Prostate gland (tissue), 1 donor: Measurements from ENCODE around the gene GATB.

Experiments used
- POLR2A ChIP-seq: fragments of 450-650 bp; IDR thresholded peaks from one replicate; pipeline ENCODE4 v1.6.1; 2016; ENCODE audit warnings: antibody characterized with exemption, mild to moderate bottlenecking
- POLR2AphosphoS5 ChIP-seq: sonication (generic); formaldehyde crosslinking; IDR thresholded peaks from one replicate; pipeline ENCODE4 v1.6.1; 2017; ENCODE audit warnings: antibody characterized with exemption

DNA sequence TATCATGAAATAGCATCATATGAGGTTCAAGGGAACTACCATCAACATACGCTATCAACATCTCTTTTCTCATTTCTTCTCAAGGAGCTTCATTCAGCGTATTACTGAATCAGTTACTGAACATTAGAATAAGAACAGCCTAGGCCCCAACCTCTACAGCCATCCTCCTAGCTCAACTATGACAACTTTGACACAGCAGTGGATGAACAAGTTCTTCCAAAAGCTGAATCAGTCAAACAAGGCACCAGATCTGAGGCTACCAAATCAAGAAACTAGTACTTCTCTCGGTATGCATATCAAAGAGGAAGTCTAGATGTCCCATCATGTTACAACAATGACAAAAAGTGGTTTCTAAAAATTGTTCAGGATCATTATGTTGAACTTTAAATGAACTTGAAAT is 57.4 kb downstream of the GATB start:
- no peak for TF ChIP-seq POLR2A
- no peak for TF ChIP-seq POLR2AphosphoS5
